ENCODE results near the gene ARL6IP4.
A peak's percentile ranks its signal among the peaks of the same experiment; 100 is the strongest.
"Not testable (repeated sequence)": the region's sequence is repeated elsewhere in the genome, so short reads cannot be mapped to it uniquely, and the experiment has no call there.

ARL6IP4 gene

DNA sequence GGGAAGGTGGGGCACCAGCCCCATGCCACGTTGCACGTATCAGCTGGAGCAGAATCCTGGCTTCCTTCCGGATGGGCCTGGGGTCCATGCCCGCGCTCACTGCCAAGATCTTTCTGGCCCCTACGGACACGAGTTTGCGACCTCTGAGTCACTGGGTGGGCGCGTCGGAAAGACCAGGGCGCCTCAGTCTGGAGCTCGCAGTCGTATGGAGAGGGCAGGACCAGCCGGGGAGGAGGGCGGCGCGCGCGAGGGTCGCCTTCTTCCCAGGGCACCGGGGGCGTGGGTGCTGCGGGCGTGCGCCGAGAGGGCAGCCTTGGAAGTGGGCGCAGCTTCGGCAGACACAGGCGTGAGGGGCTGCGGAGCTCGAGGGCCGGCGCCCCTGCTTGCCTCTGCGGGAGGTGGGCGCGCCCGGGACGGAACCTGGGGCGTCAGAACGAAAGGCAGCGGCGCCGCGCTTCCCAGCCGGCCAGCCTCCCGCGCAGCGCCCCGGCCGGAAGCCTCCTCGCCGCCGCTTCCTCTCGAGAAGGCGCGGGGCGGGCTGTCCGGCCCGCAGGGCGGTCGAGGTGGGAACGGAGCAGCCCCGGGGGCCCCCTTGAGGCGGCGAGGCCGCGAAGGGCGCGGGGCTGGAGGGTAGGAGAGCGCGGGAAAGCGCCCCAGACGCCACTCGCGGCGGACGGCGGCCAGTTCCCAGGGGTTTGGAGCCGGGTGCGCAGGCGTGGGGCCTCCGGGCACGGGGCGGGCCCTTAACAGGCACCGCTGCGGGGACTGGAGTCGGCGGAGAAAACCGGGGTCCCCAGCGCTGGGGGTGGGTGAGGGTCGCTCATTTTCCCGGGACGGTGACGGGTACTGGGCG is at the start of gene ARL6IP4:
Gene ARL6IP4, plus strand, starts transcription at position 499 of the 853 bp plus-strand sequence. CDS start 459 bp downstream, outside the sequence.
- Histone ChIP-seq H3K36me3 (ENCODE audit: control insufficient read depth, insufficient read depth, low read length) (peaks cover 5% of the 10 kb centered on the region), H3K27me3 (ENCODE audit: control insufficient read depth, insufficient read depth, low read length) (no peaks in the 10 kb centered on the region), H3K4me1 (ENCODE audit: control insufficient read depth, insufficient read depth, low read length) (peaks cover 2% of the 10 kb centered on the region; the same call in 1 of the 2 replicates), H3K4me3 (ENCODE audit: low read length) (peak within 1 kb of the TSS; percentile 83), H3K27ac (ENCODE audit: low read length) (no peak within 1 kb of the TSS), H3K9me3 (ENCODE audit: control insufficient read depth, insufficient read depth, low read length) (no peaks in the 10 kb centered on the region)
- no peak for DNase-seq (ENCODE audit: low read depth, low spot score)
- no CpG with 5 or more reads among the region's 96 CpGs for WGBS (ENCODE audit: insufficient coverage, insufficient read length)

DNA sequence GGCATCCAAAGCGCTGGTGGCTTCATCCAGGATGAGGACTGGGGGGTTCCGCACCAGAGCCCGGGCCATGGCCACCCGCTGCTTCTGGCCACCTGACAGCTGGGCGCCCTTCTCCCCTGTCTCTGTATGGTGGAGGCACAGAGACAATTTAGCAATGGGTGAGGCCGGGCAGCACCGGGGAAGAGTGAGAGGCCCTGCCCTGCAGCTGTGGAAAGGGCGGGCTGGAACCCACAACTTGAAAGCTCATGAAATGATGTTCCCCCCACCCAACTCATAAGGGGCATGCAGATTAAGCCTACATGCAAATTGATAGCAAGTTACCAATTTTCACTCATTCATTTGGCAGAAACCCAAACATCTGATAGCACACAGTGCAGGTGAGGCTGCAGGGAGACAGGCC is 48.3 kb upstream of the ARL6IP4 start:
- no peaks in the 10 kb centered on the region for H3K9me3 ChIP-seq (ENCODE audit: control insufficient read depth, insufficient read depth, low read length)
- H3K27ac ChIP-seq (ENCODE audit: low read length): no peak overlapping the region
- no peak overlapping the region for H3K4me3 ChIP-seq (ENCODE audit: low read length)
- no peaks in the 10 kb centered on the region for H3K36me3 ChIP-seq (ENCODE audit: control insufficient read depth, insufficient read depth, low read length)
- no peak for DNase-seq (ENCODE audit: low read depth, low spot score)
- H3K4me1 ChIP-seq (ENCODE audit: control insufficient read depth, insufficient read depth, low read length): no peaks in the 10 kb centered on the region
- no CpG with 5 or more reads among the region's 8 CpGs for WGBS (ENCODE audit: insufficient coverage, insufficient read length)
- H3K27me3 ChIP-seq (ENCODE audit: control insufficient read depth, insufficient read depth, low read length): no peaks in the 10 kb centered on the region

DNA sequence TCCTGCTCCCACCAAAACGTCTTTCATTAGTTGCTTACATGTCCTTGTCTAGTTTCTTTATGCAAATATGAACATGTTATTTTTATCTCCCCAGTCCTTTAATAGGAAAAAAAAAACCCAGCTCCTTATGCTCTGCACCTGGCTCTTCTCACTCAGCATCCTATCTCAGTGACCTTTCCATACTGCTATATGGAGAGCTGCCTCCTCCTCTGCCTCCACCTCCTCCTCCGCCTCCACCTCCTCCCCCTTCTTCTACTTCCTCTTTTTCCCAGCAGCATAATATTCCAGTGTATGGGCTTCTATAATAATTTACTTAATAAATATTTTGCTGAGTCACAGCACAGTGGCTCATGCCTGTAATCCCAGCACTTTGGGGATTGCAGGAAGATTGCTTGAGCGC is 45.8 kb upstream of the ARL6IP4 start:
- no CpG with 5 or more reads among the region's 3 CpGs for WGBS (ENCODE audit: insufficient coverage, insufficient read length)
- Histone ChIP-seq H3K27me3 (ENCODE audit: control insufficient read depth, insufficient read depth, low read length) (no peaks in the 10 kb centered on the region), H3K36me3 (ENCODE audit: control insufficient read depth, insufficient read depth, low read length) (no peaks in the 10 kb centered on the region), H3K27ac (ENCODE audit: low read length) (no peak overlapping the region), H3K4me3 (ENCODE audit: low read length) (no peak overlapping the region), H3K9me3 (ENCODE audit: control insufficient read depth, insufficient read depth, low read length) (no peaks in the 10 kb centered on the region), H3K4me1 (ENCODE audit: control insufficient read depth, insufficient read depth, low read length) (no peaks in the 10 kb centered on the region)
- DNase-seq (ENCODE audit: low read depth, low spot score): no peak

DNA sequence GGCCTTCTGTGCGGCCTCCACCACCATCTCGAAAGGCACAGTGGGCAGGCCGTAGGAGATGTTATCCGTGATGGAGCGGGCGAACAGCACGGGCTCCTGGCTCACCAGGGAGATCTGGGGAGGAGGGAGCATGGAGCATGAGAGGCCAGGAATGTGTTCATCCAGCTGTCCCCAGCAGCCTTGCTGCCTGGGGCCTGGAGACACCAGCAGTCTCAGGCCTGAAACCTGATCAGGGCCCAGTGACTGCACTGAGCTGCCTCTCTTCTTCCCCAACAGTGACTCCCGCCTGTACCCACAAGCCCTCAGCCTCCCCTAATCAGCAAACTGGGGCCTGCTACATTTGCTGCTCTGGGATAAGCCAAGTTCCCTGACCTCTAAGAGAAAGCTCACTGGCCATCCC is 45.2 kb upstream of the ARL6IP4 start:
- no peak for DNase-seq (ENCODE audit: low read depth, low spot score)
- Histone ChIP-seq H3K36me3 (ENCODE audit: control insufficient read depth, insufficient read depth, low read length) (no peaks in the 10 kb centered on the region), H3K4me3 (ENCODE audit: low read length) (no peak overlapping the region), H3K9me3 (ENCODE audit: control insufficient read depth, insufficient read depth, low read length) (no peaks in the 10 kb centered on the region), H3K27me3 (ENCODE audit: control insufficient read depth, insufficient read depth, low read length) (no peaks in the 10 kb centered on the region), H3K4me1 (ENCODE audit: control insufficient read depth, insufficient read depth, low read length) (no peaks in the 10 kb centered on the region), H3K27ac (ENCODE audit: low read length) (no peak overlapping the region)
- WGBS (ENCODE audit: insufficient coverage, insufficient read length): no CpG with 5 or more reads among the region's 8 CpGs

DNA sequence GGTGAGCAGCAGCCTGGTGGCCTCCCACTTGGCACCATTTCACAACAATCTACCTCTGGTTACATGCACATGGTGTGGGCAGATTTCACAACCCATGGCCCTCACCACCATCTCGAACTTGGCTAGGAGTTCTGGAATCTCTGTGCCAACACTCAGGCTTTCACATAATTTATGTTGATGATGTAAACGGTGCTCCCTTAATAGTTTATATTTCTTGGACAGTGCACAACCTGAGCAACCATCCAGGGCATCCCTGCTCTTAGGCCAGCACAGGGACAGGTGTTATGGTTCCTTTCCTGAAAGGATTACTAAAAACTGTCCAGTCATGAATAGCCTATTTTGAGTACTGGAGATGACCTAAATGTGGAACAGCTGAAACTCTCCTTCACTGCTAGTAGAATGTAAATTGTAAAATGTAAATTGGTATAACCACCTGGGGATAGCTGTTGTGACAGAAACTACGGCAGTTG is 42.8 kb upstream of the ARL6IP4 start:
- H3K27me3 ChIP-seq (ENCODE audit: control insufficient read depth, insufficient read depth, low read length): no peaks in the 10 kb centered on the region
- no peak for DNase-seq (ENCODE audit: low read depth, low spot score)
- no peaks in the 10 kb centered on the region for H3K4me1 ChIP-seq (ENCODE audit: control insufficient read depth, insufficient read depth, low read length)
- H3K27ac ChIP-seq (ENCODE audit: low read length): no peak overlapping the region
- H3K36me3 ChIP-seq (ENCODE audit: control insufficient read depth, insufficient read depth, low read length): no peaks in the 10 kb centered on the region
- no peak overlapping the region for H3K4me3 ChIP-seq (ENCODE audit: low read length)
- WGBS (ENCODE audit: insufficient coverage, insufficient read length): no CpG with 5 or more reads among the region's 3 CpGs
- H3K9me3 ChIP-seq (ENCODE audit: control insufficient read depth, insufficient read depth, low read length): no peaks in the 10 kb centered on the region

DNA sequence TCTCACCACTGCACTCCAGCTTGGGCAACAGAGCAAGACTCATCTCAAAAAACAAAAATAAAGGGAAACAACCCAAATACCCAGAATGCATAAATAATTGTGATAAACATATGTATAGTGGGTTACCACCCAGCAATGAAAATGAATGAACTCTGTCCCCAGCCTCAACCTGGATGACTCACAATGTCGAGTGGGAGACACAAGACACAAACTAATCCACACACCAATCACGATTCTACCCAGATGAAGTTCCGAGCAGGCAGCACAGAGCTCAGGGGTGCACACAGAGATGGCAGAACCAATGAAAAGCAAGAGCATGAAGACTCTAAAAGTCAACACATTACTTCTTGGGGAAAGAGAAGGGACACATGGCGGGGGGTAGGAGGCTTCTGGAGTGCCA is 41.4 kb upstream of the ARL6IP4 start:
- no peaks in the 10 kb centered on the region for H3K36me3 ChIP-seq (ENCODE audit: control insufficient read depth, insufficient read depth, low read length)
- no peak overlapping the region for H3K27ac ChIP-seq (ENCODE audit: low read length)
- no peaks in the 10 kb centered on the region for H3K27me3 ChIP-seq (ENCODE audit: control insufficient read depth, insufficient read depth, low read length)
- WGBS (ENCODE audit: insufficient coverage, insufficient read length): no CpG with 5 or more reads among the region's 4 CpGs
- H3K4me3 ChIP-seq (ENCODE audit: low read length): no peak overlapping the region
- no peaks in the 10 kb centered on the region for H3K4me1 ChIP-seq (ENCODE audit: control insufficient read depth, insufficient read depth, low read length)
- no peak for DNase-seq (ENCODE audit: low read depth, low spot score)
- H3K9me3 ChIP-seq (ENCODE audit: control insufficient read depth, insufficient read depth, low read length): no peaks in the 10 kb centered on the region

DNA sequence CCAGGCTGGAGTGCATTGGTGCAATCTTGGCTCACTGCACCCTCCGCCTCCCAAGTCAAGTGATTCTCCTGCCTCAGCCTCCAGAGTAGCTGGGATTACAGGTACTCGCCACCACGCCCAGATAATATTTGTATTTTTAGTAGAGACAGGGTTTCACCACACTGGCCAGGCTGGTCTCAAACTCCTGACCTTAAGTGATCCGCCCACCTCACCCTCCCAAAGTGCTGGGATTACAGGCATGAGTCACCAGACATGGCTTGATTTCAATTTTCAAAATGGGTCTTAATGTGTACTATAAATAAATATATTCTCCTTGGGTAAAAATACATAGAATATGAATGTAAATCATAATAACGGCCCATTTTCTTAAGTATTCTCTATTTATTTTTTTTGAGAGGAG is 39.1 kb upstream of the ARL6IP4 start:
- no CpG with 5 or more reads among the region's 5 CpGs for WGBS (ENCODE audit: insufficient coverage, insufficient read length)
- not testable (repeated sequence) for DNase-seq (ENCODE audit: low read depth, low spot score); H3K4me3 ChIP-seq (ENCODE audit: low read length); H3K9me3 ChIP-seq (ENCODE audit: control insufficient read depth, insufficient read depth, low read length); H3K4me1 ChIP-seq (ENCODE audit: control insufficient read depth, insufficient read depth, low read length); H3K27me3 ChIP-seq (ENCODE audit: control insufficient read depth, insufficient read depth, low read length); H3K27ac ChIP-seq (ENCODE audit: low read length); H3K36me3 ChIP-seq (ENCODE audit: control insufficient read depth, insufficient read depth, low read length)

DNA sequence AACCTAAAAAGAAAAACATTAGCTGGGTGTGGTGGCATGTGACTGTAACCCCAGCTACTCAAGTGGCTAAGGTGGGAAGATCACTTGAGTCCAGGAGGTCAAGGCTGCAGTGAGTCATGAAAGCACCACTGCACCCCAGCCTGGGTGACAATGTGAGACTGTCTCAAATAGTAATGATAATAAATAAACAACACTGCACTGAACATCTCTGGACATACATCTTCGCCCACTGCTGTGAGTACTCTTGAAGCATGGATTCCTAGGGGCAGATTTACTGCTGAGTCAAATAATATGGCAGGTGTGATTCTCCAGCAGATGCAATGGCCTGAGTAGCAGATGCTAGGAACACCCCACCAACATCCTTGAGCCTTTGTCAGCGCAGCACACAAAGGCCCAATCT is 37.8 kb upstream of the ARL6IP4 start:
- Histone ChIP-seq H3K27me3 (ENCODE audit: control insufficient read depth, insufficient read depth, low read length) (no peaks in the 10 kb centered on the region), H3K9me3 (ENCODE audit: control insufficient read depth, insufficient read depth, low read length) (no peaks in the 10 kb centered on the region), H3K4me3 (ENCODE audit: low read length) (no peak overlapping the region), H3K4me1 (ENCODE audit: control insufficient read depth, insufficient read depth, low read length) (no peaks in the 10 kb centered on the region), H3K27ac (ENCODE audit: low read length) (no peak overlapping the region), H3K36me3 (ENCODE audit: control insufficient read depth, insufficient read depth, low read length) (no peaks in the 10 kb centered on the region)
- no CpG with 5 or more reads among the region's 2 CpGs for WGBS (ENCODE audit: insufficient coverage, insufficient read length)
- DNase-seq (ENCODE audit: low read depth, low spot score): no peak

DNA sequence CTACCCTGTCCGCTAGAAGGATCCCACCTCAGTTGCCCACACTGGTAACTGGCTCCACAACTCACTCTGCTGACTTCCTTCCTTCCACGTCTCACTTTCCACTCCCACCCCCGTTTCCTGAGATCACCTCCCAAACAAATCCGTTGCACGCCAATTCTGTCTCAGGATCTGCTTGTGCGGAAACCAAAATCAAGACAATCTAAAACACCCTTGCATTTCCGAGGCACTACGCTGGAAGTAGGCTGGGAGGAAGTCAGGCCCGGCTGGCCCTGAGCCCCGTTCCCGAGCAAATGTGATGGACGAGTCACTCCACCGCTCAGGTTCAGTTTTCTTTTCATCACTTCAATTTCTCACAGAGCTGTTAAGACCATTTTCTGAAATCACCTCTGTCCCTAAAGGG is 37.3 kb upstream of the ARL6IP4 start:
- Histone ChIP-seq H3K36me3 (ENCODE audit: control insufficient read depth, insufficient read depth, low read length) (no peaks in the 10 kb centered on the region), H3K27ac (ENCODE audit: low read length) (no peak overlapping the region), H3K9me3 (ENCODE audit: control insufficient read depth, insufficient read depth, low read length) (no peaks in the 10 kb centered on the region), H3K4me1 (ENCODE audit: control insufficient read depth, insufficient read depth, low read length) (no peaks in the 10 kb centered on the region), H3K4me3 (ENCODE audit: low read length) (no peak overlapping the region), H3K27me3 (ENCODE audit: control insufficient read depth, insufficient read depth, low read length) (no peaks in the 10 kb centered on the region)
- no CpG with 5 or more reads among the region's 13 CpGs for WGBS (ENCODE audit: insufficient coverage, insufficient read length)
- DNase-seq (ENCODE audit: low read depth, low spot score): no peak

DNA sequence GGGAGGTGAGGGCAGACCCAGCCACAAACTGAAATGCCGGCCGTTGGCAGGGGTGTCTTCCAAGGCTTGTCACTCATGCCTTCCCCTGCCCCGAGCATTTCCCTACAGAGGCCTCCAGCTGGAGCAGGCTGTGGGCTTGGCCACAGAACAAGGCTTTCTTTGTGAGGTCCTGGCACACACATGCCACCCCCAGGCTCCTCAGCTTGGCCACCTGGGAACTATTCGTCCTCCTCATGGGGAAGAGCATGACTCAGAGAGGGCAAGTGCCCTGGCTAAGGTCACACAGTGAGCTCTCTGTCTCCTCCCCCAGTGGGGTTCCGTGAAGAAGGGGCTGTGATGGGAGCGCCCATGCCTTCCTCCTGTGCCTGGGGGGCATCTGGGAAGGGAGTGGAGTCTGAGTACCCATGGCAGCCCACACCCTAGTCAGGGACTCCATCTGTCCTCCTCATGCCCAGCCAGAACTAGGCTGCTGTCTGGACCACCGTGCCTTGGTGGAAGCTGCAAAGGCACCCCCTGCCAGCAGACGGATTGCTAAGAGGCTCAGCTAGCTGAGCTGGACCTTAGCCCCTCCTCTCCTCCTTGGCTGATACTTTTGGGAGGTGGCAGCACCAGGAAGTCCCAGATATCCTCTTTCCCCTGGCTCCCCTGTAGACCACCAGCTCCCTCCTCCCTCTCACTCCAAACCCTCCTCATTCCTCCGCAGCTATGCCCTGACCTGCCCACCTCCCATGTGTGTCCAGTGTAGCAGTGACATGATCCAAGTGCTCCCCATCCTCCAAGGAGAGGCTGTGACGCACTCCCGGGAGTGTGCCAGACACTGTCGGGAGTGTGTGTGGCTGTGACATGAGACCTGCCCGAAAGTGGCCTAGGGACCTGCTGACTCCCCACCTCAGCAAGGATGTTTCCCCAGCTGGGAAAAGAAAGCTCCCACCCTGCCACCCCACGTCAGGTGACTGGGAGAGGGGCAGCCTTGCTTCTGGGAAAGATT is 35.6 kb upstream of the ARL6IP4 start:
- no peaks in the 10 kb centered on the region for H3K36me3 ChIP-seq (ENCODE audit: control insufficient read depth, insufficient read depth, low read length)
- no peak overlapping the region for H3K4me3 ChIP-seq (ENCODE audit: low read length)
- H3K4me1 ChIP-seq (ENCODE audit: control insufficient read depth, insufficient read depth, low read length): no peaks in the 10 kb centered on the region
- no peaks in the 10 kb centered on the region for H3K27me3 ChIP-seq (ENCODE audit: control insufficient read depth, insufficient read depth, low read length)
- WGBS (ENCODE audit: insufficient coverage, insufficient read length): no CpG with 5 or more reads among the region's 14 CpGs
- no peak for DNase-seq (ENCODE audit: low read depth, low spot score)
- no peak overlapping the region for H3K27ac ChIP-seq (ENCODE audit: low read length)
- no peaks in the 10 kb centered on the region for H3K9me3 ChIP-seq (ENCODE audit: control insufficient read depth, insufficient read depth, low read length)
